Dedifferentiated amniotic fluid mesenchymal stem cell (primary cell): ENCODE results near the gene CNTN2.

Experiments used
- DNase-seq: peaks from one replicate; pipeline ENCODE4 v3.0.0-alpha.2; 2016; ENCODE audit errors: extremely low spot score

CNTN2 gene

DNA sequence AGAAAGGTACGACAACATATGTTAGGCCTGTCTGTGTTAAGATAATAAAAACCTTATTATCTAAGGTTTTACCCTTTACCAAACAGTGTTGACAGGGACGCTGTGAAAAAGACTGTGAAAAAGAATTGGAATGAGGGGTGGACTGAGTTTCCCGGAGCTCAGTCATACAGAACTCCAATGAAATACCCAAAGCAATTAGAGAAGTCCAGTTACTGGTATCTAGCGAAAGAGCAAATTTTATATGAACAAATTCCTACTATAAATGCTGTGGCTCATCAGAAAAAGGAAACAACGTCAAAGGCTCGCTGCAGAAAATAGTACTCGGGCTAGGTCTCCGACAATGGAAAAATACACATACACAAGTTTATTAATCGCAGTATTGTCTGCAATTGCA lies 79.5 kb downstream of the CNTN2 start:
- DNase-seq: no peak

DNA sequence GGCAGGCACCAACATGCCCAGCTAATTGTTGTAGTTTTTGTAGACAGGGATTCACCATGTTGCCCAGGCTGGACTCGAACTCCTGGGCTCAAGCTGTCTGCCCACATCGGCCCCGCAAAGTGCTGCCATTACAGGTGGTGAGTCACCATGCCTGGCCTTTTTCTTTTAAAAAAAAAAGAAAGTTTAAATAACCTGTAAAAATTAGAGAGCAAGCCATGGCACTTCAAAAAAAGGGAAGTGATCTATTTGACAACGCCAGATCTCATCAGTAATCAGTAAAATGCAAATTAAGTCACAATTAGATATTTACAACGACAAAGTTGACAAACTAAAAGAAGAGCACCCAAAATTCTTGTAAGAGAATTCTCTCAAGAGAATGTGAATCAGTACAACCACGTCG lies 81.7 kb downstream of the CNTN2 start:
- DNase-seq: no peak

DNA sequence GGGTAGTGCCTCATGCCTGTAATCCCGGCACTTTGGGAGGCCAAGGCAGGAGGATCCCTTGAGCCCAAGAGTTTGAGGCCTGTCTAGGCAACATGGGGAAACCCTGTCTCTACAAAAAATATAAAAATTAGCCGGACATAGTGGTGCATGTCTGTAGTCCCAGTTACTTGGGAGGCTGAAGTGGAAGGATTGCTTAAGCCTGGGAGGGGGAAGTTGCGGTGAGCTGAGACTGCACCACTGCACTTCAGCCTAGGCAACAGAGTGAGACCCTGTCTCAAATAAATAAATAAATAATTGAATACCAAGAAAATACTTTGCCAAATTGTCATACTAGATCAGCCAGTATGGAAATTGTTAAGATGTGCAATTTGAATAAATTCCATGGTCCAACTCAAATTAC lies 84.6 kb downstream of the CNTN2 start:
- no peak for DNase-seq
